Fibroblast of lung (primary cell): Measurements from ENCODE around the gene HOXD9.
A peak's percentile ranks its signal among the peaks of the same experiment; 100 is the strongest.

Experiments used
- CTCF ChIP-seq, 2 donors: IDR thresholded peaks in 1 of 2; conservative IDR thresholded peaks in 1 of 2; 1 replicate in 1 of 2; 2 replicates in 1 of 2; pipeline ENCODE4 v1.5.1; 2011 to 2012; ENCODE audit warnings: low read length in 2 of 2, control low read depth in 1 of 2, inconsistent platforms in 1 of 2, low read depth in 1 of 2, mild to moderate bottlenecking in 1 of 2
- EZH2 ChIP-seq: IDR thresholded peaks from 2 replicates; pipeline ENCODE4 v1.5.1; 2012; ENCODE audit warnings: low read length, control low read depth, mild to moderate bottlenecking; ENCODE audit errors: missing control alignments

GRCh38 chr2:176156807-176157498 lies 34.4 kb downstream of the HOXD9 start, which contains the start of gene HOXD3:
- TF ChIP-seq CTCF (conservative IDR thresholded peaks at IDR 0.05 in 1 of 2, IDR thresholded peaks at IDR 0.05 in 1 of 2; ENCODE audit: low read depth in 1 of 2, low read length in 2 of 2) (no peak), EZH2 (peak; percentile 27)
